IMR-90 (cell line): ENCODE data around the gene DPYD.

Experiments used
- BHLHE40 ChIP-seq: fragments of 150-350 bp; IDR thresholded peaks from 2 replicates; pipeline ENCODE4 v1.6.1; 2016; ENCODE audit warnings: mild to moderate bottlenecking, low read depth, low read length
- CTCF ChIP-seq: conservative IDR thresholded peaks from 2 replicates; pipeline ENCODE4 v1.5.1; 2012; ENCODE audit warnings: mild to moderate bottlenecking, low read depth, low read length, improper control_type of control experiment
- MAZ ChIP-seq: IDR thresholded peaks from 2 replicates; pipeline ENCODE4 v1.6.1; 2012; ENCODE audit warnings: low read depth, mild to moderate bottlenecking, low read length, improper control_type of control experiment, moderate library complexity, borderline replicate concordance
- POLR2A ChIP-seq: IDR thresholded peaks from 2 replicates; pipeline ENCODE4 v1.6.1; 2012; ENCODE audit warnings: mild to moderate bottlenecking, low read depth, low read length
- RAD21 ChIP-seq: IDR thresholded peaks from 2 replicates; pipeline ENCODE4 v1.6.1; 2012; ENCODE audit warnings: low read length, improper control_type of control experiment
- RFX5 ChIP-seq: IDR thresholded peaks from 2 replicates; pipeline ENCODE4 v1.8.0; 2012; ENCODE audit warnings: low read depth, mild to moderate bottlenecking, low read length, moderate library complexity
- SMC3 ChIP-seq: fragments of 150-350 bp; IDR thresholded peaks from 2 replicates; pipeline ENCODE4 v1.6.1; 2016; ENCODE audit warnings: low read depth, mild to moderate bottlenecking, antibody characterized with exemption, low read length, moderate library complexity
- USF2 ChIP-seq: fragments of 150-350 bp; IDR thresholded peaks from 2 replicates; pipeline ENCODE4 v1.6.1; 2017; ENCODE audit warnings: mild to moderate bottlenecking, antibody characterized with exemption, low read length, low read depth

- TF ChIP-seq CTCF: no peak
- no peak for TF ChIP-seq SMC3
- no peak for TF ChIP-seq POLR2A
- TF ChIP-seq RFX5: no peak
- TF ChIP-seq USF2: no peak
- no peak for TF ChIP-seq MAZ
- no peak for TF ChIP-seq BHLHE40
- TF ChIP-seq RAD21: no peak
These were observed 17.2 kb downstream of the DPYD start for GRCh38 chr1:97903626-97904025.
